K562 (cell line): ENCODE data around the gene KIF20A. TPM values are rescaled to one million over a fixed set of nuclear protein-coding genes. Genes with fewer than 3 reads are reported as not detected.

Source experiments
- BCOR ChIP-seq: fragments of 450-650 bp; IDR thresholded peaks from 2 replicates; pipeline ENCODE4 v1.6.1; 2016
- CAMTA2 ChIP-seq: fragments of 250-450 bp; sonication (Bioruptor Pico); conservative IDR thresholded peaks from 2 replicates; pipeline ENCODE4 v1.5.1; 2022
- CBFA2T2 ChIP-seq: fragments of 450-650 bp; conservative IDR thresholded peaks from 2 replicates; pipeline ENCODE4 v1.6.1; 2017; ENCODE audit warnings: mild to moderate bottlenecking
- CUX1 ChIP-seq: fragments of 200-800 bp; sonication (Bioruptor generic); IDR thresholded peaks from 2 replicates; pipeline ENCODE4 v1.6.1; 2016; ENCODE audit warnings: missing genetic modification characterization, missing compliant biosample characterization
- DIDO1 ChIP-seq: fragments of 450-650 bp; IDR thresholded peaks from 2 replicates; pipeline ENCODE4 v1.6.1; 2016; ENCODE audit warnings: low read depth, missing biosample characterization, missing genetic modification characterization
- KDM4B ChIP-seq, 2 experiments: fragments of 450-650 bp in 1 of 2; sonication (generic) in 1 of 2; IDR thresholded peaks; 2 replicates each; pipeline ENCODE4 v1.6.1; 2016 to 2017; ENCODE audit warnings: borderline replicate concordance in 2 of 2, antibody characterized with exemption in 1 of 2, low read depth in 1 of 2, mild to moderate bottlenecking in 1 of 2
- LCOR ChIP-seq: sonication (generic); formaldehyde crosslinking; IDR thresholded peaks from 2 replicates; pipeline ENCODE4 v1.8.0; 2022; ENCODE audit warnings: mild to moderate bottlenecking, missing genetic modification reagents
- MCM2 ChIP-seq: fragments of 450-650 bp; IDR thresholded peaks from 2 replicates; pipeline ENCODE4 v1.6.1; 2017; ENCODE audit warnings: low read depth, mild to moderate bottlenecking
- MTA1 ChIP-seq: fragments of 450-650 bp; IDR thresholded peaks from 2 replicates; pipeline ENCODE4 v1.6.1; 2017; ENCODE audit warnings: borderline replicate concordance
- NFRKB ChIP-seq: fragments of 450-650 bp; IDR thresholded peaks from 2 replicates; pipeline ENCODE4 v1.6.1; 2016; ENCODE audit warnings: low read depth
- NKRF ChIP-seq: fragments of 450-650 bp; IDR thresholded peaks from 2 replicates; pipeline ENCODE4 v1.6.1; 2016; ENCODE audit warnings: borderline replicate concordance
- SRSF7 ChIP-seq: fragments of 200-400 bp; formaldehyde crosslinking; optimal IDR thresholded peaks from 2 replicates; pipeline ENCODE3; 2017; ENCODE audit warnings: mild to moderate bottlenecking, low read depth, low read length
- SRSF9 ChIP-seq: fragments of 200-400 bp; formaldehyde crosslinking; IDR thresholded peaks from 2 replicates; pipeline ENCODE4 v1.6.1; 2017; ENCODE audit warnings: low read depth, low read length, borderline replicate concordance
- SUPT5H ChIP-seq: fragments of 450-650 bp; IDR thresholded peaks from 2 replicates; pipeline ENCODE4 v1.6.1; 2016
- TOE1 ChIP-seq, 2 experiments: fragments of 450-650 bp in 1 of 2; sonication (generic) in 1 of 2; formaldehyde crosslinking in 1 of 2; IDR thresholded peaks; 2 replicates each; pipeline versions ENCODE4 v1.7.1 to v1.8.0; 2016 to 2022; ENCODE audit warnings: borderline replicate concordance in 2 of 2, mild to moderate bottlenecking in 2 of 2, antibody characterized with exemption in 1 of 2, inconsistent platforms in 1 of 2, low read depth in 1 of 2, missing genetic modification reagents in 1 of 2, moderate library complexity in 1 of 2
- YY1 ChIP-seq, 3 experiments: IDR thresholded peaks; 2 replicates each; pipeline ENCODE4 v1.6.1; 2011; ENCODE audit warnings: low read length in 2 of 3, mild to moderate bottlenecking in 2 of 3, moderate library complexity in 2 of 3, borderline replicate concordance in 1 of 3, control low read depth in 1 of 3, low read depth in 1 of 3; ENCODE audit not compliant: insufficient read depth in 3 of 3, insufficient replicate concordance in 2 of 3, control insufficient read depth in 1 of 3, insufficient read length in 1 of 3; ENCODE audit errors: extremely low read depth in 1 of 3
- ZFX ChIP-seq: sonication (generic); formaldehyde crosslinking; IDR thresholded peaks from 2 replicates; pipeline ENCODE4 v1.8.0; 2022; ENCODE audit warnings: mild to moderate bottlenecking, missing genetic modification reagents, moderate library complexity
- ZNF263 ChIP-seq: sonication (generic); formaldehyde crosslinking; IDR thresholded peaks from 2 replicates; pipeline ENCODE4 v1.8.0; 2022; ENCODE audit warnings: mild to moderate bottlenecking, missing genetic modification reagents, borderline replicate concordance
- ZNF507 ChIP-seq: conservative IDR thresholded peaks from 2 replicates; pipeline ENCODE4 v1.6.1; 2017; ENCODE audit warnings: missing genetic modification characterization, missing compliant biosample characterization
- ZNF766 ChIP-seq: fragments of 200-800 bp; sonication (Bioruptor generic); conservative IDR thresholded peaks from 2 replicates; pipeline ENCODE4 v1.6.1; 2016; ENCODE audit warnings: missing genetic modification characterization, missing compliant biosample characterization
- polyA plus RNA-seq, 8 experiments: library from polyadenylated mRNA; depleted of rRNA in 4 of 8; stranded (reverse) in 5 of 8; unstranded in 3 of 8; fragments of >200 nt; fragmentation: Nextera tagmentation in 2 of 8; fragmentation: Illumina TruSeq in 1 of 8; extraction: Ambion mirVana in 2 of 8; extraction: Trizol in 1 of 8; gene quantifications; 2 replicates each; pipeline versions ENCODE4 v1.2.1 to v1.2.3, GENCODE V29; 2011 to 2014; ENCODE audit warnings: inconsistent platforms in 1 of 8, missing spikeins in 1 of 8
- total RNA-seq, 7 experiments: library from RNA; depleted of rRNA in 6 of 7; stranded (reverse); fragments of >200 nt in 6 of 7; fragmentation: Illumina TruSeq in 2 of 7; extraction: Trizol in 2 of 7; gene quantifications; 2 replicates each; pipeline versions ENCODE4 v1.2.1 to v1.2.3, GENCODE V29; 2011 to 2021; ENCODE audit warnings: low replicate concordance in 1 of 7

The KIF20A gene
- total and polyA plus RNA-seq, 9 of the 15 experiments (the other 6 are each of a cell fraction or from before 2014, with no cell fraction given) = 36.8 to 61.2 (median 55.5) TPM

- peak; percentile 79 to 98 (median 96) for TF ChIP-seq YY1 (IDR thresholded peaks at IDR 0.05; ENCODE audit: borderline replicate concordance in 1 of 3, control insufficient read depth in 1 of 3, extremely low read depth in 1 of 3, insufficient read depth in 3 of 3, insufficient read length in 1 of 3, insufficient replicate concordance in 2 of 3, low read depth in 1 of 3, low read length in 2 of 3)
- TF ChIP-seq BCOR = no peak
- TF ChIP-seq NFRKB = peak; percentile 89
- no peak for TF ChIP-seq ZNF507 (tag)
- TF ChIP-seq ZFX (CRISPR knock-in tag) = peak; percentile 82; the same call in 1 of the 2 replicates
- no peak for TF ChIP-seq CUX1 (CRISPR knock-in tag)
- no peak for TF ChIP-seq SRSF9
- no peak for TF ChIP-seq MCM2
- 0 out of 4 replicates have a peak, but pooled peaks of 1 of the 2 experiments have one; percentile 42 for TF ChIP-seq KDM4B (IDR thresholded peaks at IDR 0.05; ENCODE audit: borderline replicate concordance in 2 of 2, low read depth in 1 of 2)
- TF ChIP-seq TOE1 (IDR thresholded peaks at IDR 0.05; ENCODE audit: borderline replicate concordance) = 0 out of 2 replicates have a peak, but pooled peaks have one; percentile 19
- TF ChIP-seq TOE1 (CRISPR knock-in tag; IDR thresholded peaks at IDR 0.05; ENCODE audit: borderline replicate concordance, low read depth) = no peak
- TF ChIP-seq CAMTA2 (CRISPR knock-in tag) = no peak
- TF ChIP-seq MTA1 = no peak
- TF ChIP-seq SUPT5H = peak; percentile 95
- peak; percentile 57; the same call in 1 of the 2 replicates for TF ChIP-seq LCOR
- TF ChIP-seq CBFA2T2 = no peak
- TF ChIP-seq NKRF = peak; percentile 73; the same call in 1 of the 2 replicates
- no peak for TF ChIP-seq ZNF766 (CRISPR knock-in tag)
- 0 out of 2 replicates have a peak, but pooled peaks have one; percentile 34 for TF ChIP-seq DIDO1 (tag)
- TF ChIP-seq ZNF263 (CRISPR knock-in tag) = no peak
- no peak for TF ChIP-seq SRSF7
Observed at GRCh38 chr5:138213161-138214029, 34.5 kb downstream of the KIF20A start, which contains the start of gene CDC23 (continued).
